ENCODE data around the gene PPL.

- TF ChIP-seq, protein P1, sequence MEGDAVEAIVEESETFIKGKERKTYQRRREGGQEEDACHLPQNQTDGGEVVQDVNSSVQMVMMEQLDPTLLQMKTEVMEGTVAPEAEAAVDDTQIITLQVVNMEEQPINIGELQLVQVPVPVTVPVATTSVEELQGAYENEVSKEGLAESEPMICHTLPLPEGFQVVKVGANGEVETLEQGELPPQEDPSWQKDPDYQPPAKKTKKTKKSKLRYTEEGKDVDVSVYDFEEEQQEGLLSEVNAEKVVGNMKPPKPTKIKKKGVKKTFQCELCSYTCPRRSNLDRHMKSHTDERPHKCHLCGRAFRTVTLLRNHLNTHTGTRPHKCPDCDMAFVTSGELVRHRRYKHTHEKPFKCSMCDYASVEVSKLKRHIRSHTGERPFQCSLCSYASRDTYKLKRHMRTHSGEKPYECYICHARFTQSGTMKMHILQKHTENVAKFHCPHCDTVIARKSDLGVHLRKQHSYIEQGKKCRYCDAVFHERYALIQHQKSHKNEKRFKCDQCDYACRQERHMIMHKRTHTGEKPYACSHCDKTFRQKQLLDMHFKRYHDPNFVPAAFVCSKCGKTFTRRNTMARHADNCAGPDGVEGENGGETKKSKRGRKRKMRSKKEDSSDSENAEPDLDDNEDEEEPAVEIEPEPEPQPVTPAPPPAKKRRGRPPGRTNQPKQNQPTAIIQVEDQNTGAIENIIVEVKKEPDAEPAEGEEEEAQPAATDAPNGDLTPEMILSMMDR (IDR thresholded peaks at IDR 0.05; ENCODE audit: extremely low read depth in 1 of 2, insufficient read depth in 1 of 2, low read depth in 1 of 2, low read length in 2 of 2) = no peak
- no peak for TF ChIP-seq POLR2A (IDR thresholded peaks at IDR 0.05; ENCODE audit: low read depth, low read length)
- no peak for TF ChIP-seq EZH2 (IDR thresholded peaks at IDR 0.05; ENCODE audit: borderline replicate concordance, low read depth, low read length, severe bottlenecking)
- TF ChIP-seq MAX (IDR thresholded peaks at IDR 0.05; ENCODE audit: insufficient read depth, insufficient read length) = no peak
- no peak for TF ChIP-seq FOS (IDR thresholded peaks at IDR 0.05; ENCODE audit: borderline replicate concordance, insufficient read depth, low read length)
- TF ChIP-seq MYC (IDR thresholded peaks at IDR 0.05; ENCODE audit: low read depth, low read length) = no peak
- no peak for TF ChIP-seq POLR2AphosphoS5 (IDR thresholded peaks at IDR 0.05; ENCODE audit: insufficient read depth, low read depth, low read length)
- no peak for TF ChIP-seq GATA2 (IDR thresholded peaks at IDR 0.05; ENCODE audit: insufficient read depth, insufficient read length, low read depth, low read length)
Observed at GRCh38 chr16:4832698-4833343, 104.1 kb downstream of the PPL start.
